Mesenchymal stem cell (in vitro differentiated cells and primary cell): ENCODE results near the gene NPFFR2.

ENCODE experiments used
- DNase-seq: peaks from one replicate; pipeline ENCODE4 v3.0.0-alpha.2; 2013
- H2AFZ ChIP-seq: one replicate; pipeline ENCODE4 v1.6.1; 2013; ENCODE audit warnings: low read depth, mild to moderate bottlenecking, control low read depth, inconsistent platforms, low read length, moderate library complexity
- H2AK5ac ChIP-seq: 2 replicates; pipeline ENCODE4 v1.6.1; 2013; ENCODE audit warnings: low read length, moderate library complexity, mild to moderate bottlenecking, inconsistent platforms; ENCODE audit not compliant: severe bottlenecking
- H2BK120ac ChIP-seq: one replicate; pipeline ENCODE4 v1.6.1; 2013; ENCODE audit warnings: low read depth, mild to moderate bottlenecking, inconsistent platforms, low read length, moderate library complexity
- H2BK12ac ChIP-seq, 2 experiments: one replicate each; pipeline ENCODE4 v1.6.1; 2013; ENCODE audit warnings: inconsistent platforms in 2 of 2, low read length in 2 of 2, mild to moderate bottlenecking in 2 of 2, moderate library complexity in 2 of 2, control low read depth in 1 of 2
- H2BK15ac ChIP-seq: one replicate; pipeline ENCODE4 v1.6.1; 2013; ENCODE audit warnings: mild to moderate bottlenecking, low read depth, inconsistent platforms; ENCODE audit not compliant: poor library complexity, severe bottlenecking
- H2BK5ac ChIP-seq: 2 replicates; pipeline ENCODE4 v1.6.1; 2013; ENCODE audit warnings: low read depth, mild to moderate bottlenecking, low read length, control low read depth, inconsistent platforms; ENCODE audit not compliant: poor library complexity, severe bottlenecking
- H3K14ac ChIP-seq, 2 experiments: one replicate each; pipeline ENCODE4 v1.6.1; 2013; ENCODE audit warnings: inconsistent platforms in 2 of 2, low read length in 2 of 2, control low read depth in 1 of 2, mild to moderate bottlenecking in 1 of 2, moderate library complexity in 1 of 2
- H3K18ac ChIP-seq, 2 experiments: one replicate each; pipeline ENCODE4 v1.6.1; 2013; ENCODE audit warnings: inconsistent platforms in 2 of 2, low read length in 2 of 2, control low read depth in 1 of 2, low read depth in 1 of 2, mild to moderate bottlenecking in 1 of 2
- H3K23ac ChIP-seq, 2 experiments: one replicate each; pipeline ENCODE4 v1.6.1; 2013; ENCODE audit warnings: inconsistent platforms in 2 of 2, low read length in 2 of 2, mild to moderate bottlenecking in 2 of 2, moderate library complexity in 2 of 2, control low read depth in 1 of 2
- H3K27ac ChIP-seq: 2 replicates; pipeline ENCODE4 v1.5.1; 2013; ENCODE audit warnings: mild to moderate bottlenecking, moderate library complexity, low read length, control low read depth, inconsistent platforms; ENCODE audit not compliant: poor library complexity, severe bottlenecking
- H3K27me3 ChIP-seq, 2 experiments: 2 replicates each; pipeline versions ENCODE4 v1.6.1 to v1.7.0; 2013; ENCODE audit warnings: low read length in 2 of 2, mild to moderate bottlenecking in 2 of 2, moderate library complexity in 2 of 2, control low read depth in 1 of 2, inconsistent platforms in 1 of 2; ENCODE audit not compliant: control insufficient read depth in 1 of 2, insufficient read depth in 1 of 2
- H3K36me3 ChIP-seq, 2 experiments: 2 replicates each; pipeline versions ENCODE4 v1.6.1 to v1.7.0; 2013; ENCODE audit warnings: low read length in 2 of 2, control low read depth in 1 of 2, inconsistent platforms in 1 of 2, low read depth in 1 of 2, mild to moderate bottlenecking in 1 of 2; ENCODE audit not compliant: insufficient read depth in 2 of 2, control insufficient read depth in 1 of 2
- H3K4ac ChIP-seq, 2 experiments: one replicate each; pipeline ENCODE4 v1.6.1; 2013; ENCODE audit warnings: inconsistent platforms in 2 of 2, low read length in 2 of 2, mild to moderate bottlenecking in 2 of 2, moderate library complexity in 2 of 2, control low read depth in 1 of 2, low read depth in 1 of 2
- H3K4me1 ChIP-seq: 2 replicates; pipeline ENCODE4 v1.6.1; 2013; ENCODE audit warnings: low read depth, low read length, control low read depth; ENCODE audit not compliant: control insufficient read depth, insufficient read depth
- H3K4me2 ChIP-seq: 2 replicates; pipeline ENCODE4 v1.6.1; 2013; ENCODE audit warnings: low read length, mild to moderate bottlenecking, inconsistent platforms; ENCODE audit not compliant: poor library complexity, severe bottlenecking
- H3K4me3 ChIP-seq, 2 experiments: 2 replicates each; pipeline versions ENCODE4 v1.5.1 to v1.7.0; 2013; ENCODE audit warnings: low read length in 2 of 2, mild to moderate bottlenecking in 2 of 2, control low read depth in 1 of 2, low read depth in 1 of 2; ENCODE audit not compliant: insufficient read depth in 1 of 2
- H3K79me1 ChIP-seq: replicated peaks from 2 replicates; pipeline ENCODE4 v1.6.1; 2013; ENCODE audit warnings: mild to moderate bottlenecking, control low read depth, low read length, inconsistent platforms; ENCODE audit not compliant: poor library complexity, severe bottlenecking
- H3K9ac ChIP-seq: 2 replicates; pipeline ENCODE4 v1.7.0; 2013; ENCODE audit warnings: mild to moderate bottlenecking, low read length, moderate library complexity
- H3K9me3 ChIP-seq: 2 replicates; pipeline ENCODE4 v1.7.0; 2013; ENCODE audit warnings: mild to moderate bottlenecking, low read length; ENCODE audit not compliant: control insufficient read depth
- H4K8ac ChIP-seq: one replicate; pipeline ENCODE4 v1.6.1; 2013; ENCODE audit warnings: inconsistent platforms, mild to moderate bottlenecking, low read length, moderate library complexity
- H4K91ac ChIP-seq: one replicate; pipeline ENCODE4 v1.6.1; 2013; ENCODE audit warnings: mild to moderate bottlenecking, low read length, inconsistent platforms
- WGBS: methylation state at CpG from one replicate; pipeline ENCODE4 v1.1.7; 2013; ENCODE audit warnings: mixed read lengths; 5-methylcytosine and 5-hydroxymethylcytosine counted together

NPFFR2 gene

DNA sequence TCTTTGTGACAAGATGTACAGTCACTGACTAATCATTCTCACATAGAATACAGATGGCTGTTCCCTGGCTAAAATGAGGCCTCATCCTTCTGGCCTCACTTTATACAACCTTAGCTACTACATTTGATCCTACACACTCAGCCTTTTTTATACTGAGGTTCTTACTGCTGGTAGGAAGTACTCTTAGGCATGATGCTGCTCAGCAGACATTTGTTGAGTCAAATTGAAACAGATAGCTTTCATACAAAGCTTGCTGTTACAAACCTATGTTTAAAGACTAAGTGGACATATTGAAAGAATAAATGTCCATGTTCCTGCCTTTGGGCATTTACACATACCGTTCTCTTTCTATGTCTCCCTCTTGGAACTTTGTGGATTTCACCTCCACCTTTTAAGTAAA lies 154.9 kb downstream of the NPFFR2 start:
- H4K8ac ChIP-seq = no peak overlapping the region
- H3K79me1 ChIP-seq = no peaks in the 10 kb centered on the region
- no peak overlapping the region for H3K4me2 ChIP-seq
- H3K27me3 ChIP-seq = no peaks in the 10 kb centered on the region
- H3K18ac ChIP-seq = no peak overlapping the region
- no peaks in the 10 kb centered on the region for H3K36me3 ChIP-seq
- no peak overlapping the region for H2BK120ac ChIP-seq
- no peak overlapping the region for H2BK15ac ChIP-seq
- H2BK5ac ChIP-seq = no peak overlapping the region
- H3K14ac ChIP-seq = no peak overlapping the region
- no peak for DNase-seq
- 97% methylated on average over 1 of the region's 1 CpG for WGBS
- no peak overlapping the region for H4K91ac ChIP-seq
- H3K4ac ChIP-seq = no peak overlapping the region
- no peak overlapping the region for H3K23ac ChIP-seq
- no peaks in the 10 kb centered on the region for H3K4me1 ChIP-seq
- no peak overlapping the region for H2BK12ac ChIP-seq
- H3K9me3 ChIP-seq = no peaks in the 10 kb centered on the region
- H3K9ac ChIP-seq = no peak overlapping the region
- H3K27ac ChIP-seq = no peak overlapping the region
- H2AK5ac ChIP-seq = no peak overlapping the region
- H2AFZ ChIP-seq = no peak overlapping the region
- no peak overlapping the region for H3K4me3 ChIP-seq

DNA sequence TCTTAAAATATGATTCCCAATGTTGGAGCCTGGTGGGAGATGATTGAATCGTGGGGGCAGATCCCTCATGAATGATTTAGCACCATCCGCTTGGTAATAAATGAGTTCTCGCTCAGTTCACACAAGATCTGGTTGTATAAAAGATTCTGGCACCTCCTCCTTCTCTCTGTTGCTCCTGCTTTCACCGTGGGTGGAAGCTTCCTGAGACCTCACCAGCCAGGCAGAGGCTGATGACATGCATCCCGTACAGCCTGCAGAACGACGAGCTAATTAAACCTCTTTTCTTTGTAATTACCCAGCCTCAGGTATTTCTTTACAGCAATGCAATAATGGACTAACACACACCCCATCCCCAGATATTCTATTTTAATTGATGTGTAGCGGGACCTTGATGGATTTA lies 162.2 kb downstream of the NPFFR2 start:
- no peaks in the 10 kb centered on the region for H3K4me1 ChIP-seq
- H4K91ac ChIP-seq = no peak overlapping the region
- H2BK15ac ChIP-seq = no peak overlapping the region
- no peak overlapping the region for H3K27ac ChIP-seq
- peaks cover 5% of the 10 kb centered on the region for H3K9me3 ChIP-seq
- H3K23ac ChIP-seq = no peak overlapping the region
- H2BK12ac ChIP-seq = no peak overlapping the region
- no peaks in the 10 kb centered on the region for H3K36me3 ChIP-seq
- H3K4me2 ChIP-seq = no peak overlapping the region
- no peaks in the 10 kb centered on the region for H3K79me1 ChIP-seq
- no peak overlapping the region for H4K8ac ChIP-seq
- no peak overlapping the region for H2BK120ac ChIP-seq
- no peak overlapping the region for H3K4ac ChIP-seq
- H2BK5ac ChIP-seq = no peak overlapping the region
- H2AK5ac ChIP-seq = no peak overlapping the region
- no peak overlapping the region for H3K4me3 ChIP-seq
- WGBS = 77% methylated on average over 5 of the region's 8 CpGs
- no peak overlapping the region for H3K14ac ChIP-seq
- no peak for DNase-seq
- H2AFZ ChIP-seq = no peak overlapping the region
- no peak overlapping the region for H3K18ac ChIP-seq
- H3K9ac ChIP-seq = no peak overlapping the region
- no peaks in the 10 kb centered on the region for H3K27me3 ChIP-seq

GRCh38 chr4:72194453-72194852 lies 162.7 kb downstream of the NPFFR2 start:
- H3K14ac ChIP-seq = no peak overlapping the region
- H3K4me1 ChIP-seq = no peaks in the 10 kb centered on the region
- H3K23ac ChIP-seq = no peak overlapping the region
- no CpG with 5 or more reads among the region's 1 CpG for WGBS
- no peak overlapping the region for H3K9ac ChIP-seq
- no peak for DNase-seq
- H2BK5ac ChIP-seq = no peak overlapping the region
- H3K27ac ChIP-seq = no peak overlapping the region
- H3K79me1 ChIP-seq = no peaks in the 10 kb centered on the region
- no peak overlapping the region for H4K8ac ChIP-seq
- no peak overlapping the region for H2BK120ac ChIP-seq
- H3K9me3 ChIP-seq = peaks cover 5% of the 10 kb centered on the region
- no peak overlapping the region for H3K4me2 ChIP-seq
- H3K36me3 ChIP-seq = no peaks in the 10 kb centered on the region
- H3K27me3 ChIP-seq = no peaks in the 10 kb centered on the region
- no peak overlapping the region for H3K4ac ChIP-seq
- no peak overlapping the region for H3K4me3 ChIP-seq
- no peak overlapping the region for H2BK15ac ChIP-seq
- H2AFZ ChIP-seq = no peak overlapping the region
- no peak overlapping the region for H2AK5ac ChIP-seq
- no peak overlapping the region for H4K91ac ChIP-seq
- no peak overlapping the region for H2BK12ac ChIP-seq
- H3K18ac ChIP-seq = no peak overlapping the region
